Inflammatory macrophage treated with lipopolysaccharide for 1 hour (primary cell): ENCODE measurements around the gene SLC6A4.
"Not testable (repeated sequence)": the region's sequence is repeated elsewhere in the genome, so short reads cannot be mapped to it uniquely, and the experiment has no call there.

Source experiments
- DNase-seq, 2 donors: peaks; one replicate each; pipeline ENCODE4 v3.0.0-alpha.2; 2020 to 2022

The SLC6A4 gene

GRCh38 chr17:30219315-30219714, 16.2 kb downstream of the SLC6A4 start:
- no peak for DNase-seq

DNA sequence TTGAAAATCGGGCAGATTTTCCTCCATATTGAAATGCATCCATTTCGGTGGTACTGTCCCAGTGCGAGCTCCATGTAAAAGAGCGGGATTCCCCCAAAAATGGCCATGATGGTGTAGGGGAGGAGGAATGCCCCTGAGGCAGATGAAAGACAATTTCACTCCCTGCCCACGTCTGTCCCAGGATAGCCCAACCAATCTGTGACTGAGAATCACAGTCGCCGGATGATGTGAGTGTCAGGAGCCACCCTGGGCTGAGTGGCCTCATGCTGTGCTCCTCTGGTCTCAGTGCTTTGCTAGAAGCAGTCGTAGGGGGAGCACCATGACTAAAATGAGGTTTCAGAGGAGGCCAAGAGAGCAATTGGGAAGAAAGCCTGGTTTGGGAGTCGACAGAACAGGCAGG, 16.7 kb downstream of the SLC6A4 start:
- peak in 1 of 2 donors; percentile 39 for DNase-seq

DNA sequence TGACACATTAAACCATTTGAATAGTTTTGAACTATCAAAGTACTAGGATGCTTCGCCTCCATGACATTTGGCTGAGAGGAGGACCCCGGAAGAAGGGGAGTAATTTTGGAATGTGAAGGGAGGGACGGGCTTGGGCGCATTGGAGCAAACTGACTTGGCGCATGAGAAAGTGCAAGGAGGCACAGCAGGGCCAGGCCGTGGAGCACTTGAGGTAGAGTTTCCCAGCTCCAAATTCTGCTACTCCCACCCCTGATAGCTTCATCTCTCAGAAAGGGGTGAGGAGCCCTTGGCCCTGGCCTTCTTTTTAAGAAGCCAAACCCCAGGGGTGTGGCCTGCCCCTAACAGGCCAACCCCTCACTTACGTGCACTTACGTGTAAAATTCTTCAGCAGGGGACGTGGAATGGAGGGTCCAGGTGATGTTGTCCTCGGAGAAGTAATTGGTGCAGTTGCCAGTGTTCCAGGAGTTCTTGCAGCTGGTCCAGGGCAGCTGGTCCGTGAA, 17.7 kb downstream of the SLC6A4 start:
- no peak for DNase-seq

DNA sequence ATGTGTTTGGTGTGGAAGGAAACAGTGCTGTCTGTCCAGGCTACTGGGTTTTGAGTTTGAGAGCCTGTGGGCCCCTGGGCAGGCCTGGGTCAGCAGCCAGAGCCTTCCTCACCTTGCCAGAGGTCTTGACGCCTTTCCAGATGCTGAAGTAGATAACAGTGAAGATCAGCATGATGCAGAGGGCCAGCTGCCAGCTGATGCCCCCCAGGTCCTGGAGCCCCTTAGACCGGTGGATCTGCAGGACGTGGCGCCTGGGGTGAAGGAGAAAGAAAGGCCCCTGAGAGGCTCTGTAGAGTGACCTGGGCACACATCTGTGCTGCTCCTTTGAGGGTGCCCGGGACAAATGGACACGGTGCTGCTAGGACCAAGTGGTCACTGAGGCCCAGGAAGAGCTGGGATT, 18.4 kb downstream of the SLC6A4 start:
- DNase-seq: no peak

DNA sequence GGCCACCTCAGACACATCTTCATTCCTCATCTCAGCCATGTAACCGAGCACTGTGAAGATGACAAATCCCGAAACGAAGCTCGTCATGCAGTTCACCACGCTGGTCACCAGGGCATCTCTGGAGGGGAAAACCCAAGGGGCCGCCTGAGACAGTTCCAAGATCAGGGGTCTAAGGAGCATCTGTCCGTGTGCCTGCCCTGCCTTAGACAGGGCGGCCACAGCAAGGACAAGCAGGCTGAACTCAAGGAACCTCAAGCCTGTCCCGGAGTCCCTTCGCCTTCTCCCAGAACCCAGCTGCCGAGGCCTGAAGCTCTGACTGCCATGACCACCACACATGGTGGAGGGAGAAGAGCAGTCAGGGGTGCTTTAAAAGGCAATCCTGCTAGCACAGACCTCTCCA, 22.7 kb downstream of the SLC6A4 start:
- no peak for DNase-seq

DNA sequence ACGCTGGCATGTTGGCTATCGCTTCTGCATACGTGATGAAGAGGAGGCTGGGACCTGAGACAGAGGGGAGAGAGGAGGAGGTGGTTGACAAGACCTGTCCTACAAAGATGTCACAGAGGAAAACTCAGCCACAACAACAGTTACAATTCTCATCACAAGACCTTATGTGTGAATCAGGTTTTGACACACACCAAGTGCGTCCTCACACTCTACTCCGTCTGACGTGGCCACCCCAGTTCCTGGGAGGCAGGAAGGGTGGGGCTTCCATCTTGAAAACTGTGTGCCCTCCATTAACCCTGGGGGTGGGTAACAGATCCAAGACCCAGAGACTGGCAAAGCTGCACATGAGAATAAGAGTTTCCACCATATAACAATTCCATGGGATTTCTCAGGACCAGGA, 24.1 kb downstream of the SLC6A4 start:
- DNase-seq: no peak

- no peak for DNase-seq
Observed at GRCh38 chr17:30210901-30211300, 24.6 kb downstream of the SLC6A4 start.

DNA sequence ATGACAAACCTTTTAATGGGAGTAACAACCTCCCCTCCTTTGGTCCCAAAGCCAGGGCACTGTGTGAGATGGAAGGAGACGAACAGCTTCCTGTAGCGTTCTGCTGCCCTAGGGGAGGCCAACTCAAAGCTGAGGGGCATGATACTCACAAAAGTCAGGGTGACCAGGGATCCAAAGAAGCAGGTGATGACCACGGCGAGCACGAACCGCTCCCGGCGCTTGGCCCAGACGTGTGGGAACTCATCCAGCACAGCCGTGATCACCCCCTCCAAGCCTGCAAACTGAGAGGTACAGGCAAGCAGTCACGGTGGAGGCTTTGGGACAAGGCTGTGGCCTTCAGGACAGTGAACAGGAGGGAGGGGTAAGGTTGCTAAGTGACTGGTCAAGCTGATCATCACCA, 25.1 kb downstream of the SLC6A4 start:
- no peak for DNase-seq

GRCh38 chr17:30209930-30210329, 25.6 kb downstream of the SLC6A4 start:
- no peak for DNase-seq

DNA sequence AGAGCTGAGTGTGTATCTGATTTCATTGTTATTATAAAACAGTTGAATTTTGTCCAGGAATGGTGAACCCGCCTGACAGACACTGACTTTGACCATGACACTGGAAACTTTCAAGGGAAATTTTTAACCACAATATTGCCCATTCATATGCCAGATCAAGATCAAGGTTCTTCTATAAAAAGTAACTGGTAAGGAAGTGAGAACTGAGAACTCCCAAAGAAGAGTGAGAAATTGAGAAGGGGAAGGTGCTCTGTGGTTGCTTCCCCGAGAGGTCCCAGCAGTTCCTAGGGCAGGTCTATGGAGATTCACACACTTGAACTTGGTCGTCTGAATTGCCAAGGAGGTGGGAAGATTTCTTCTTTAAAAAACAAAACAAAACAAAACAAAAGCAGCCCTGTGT, 27.3 kb downstream of the SLC6A4 start:
- peak; percentile 18 for DNase-seq

GRCh38 chr17:30207655-30208054, 27.8 kb downstream of the SLC6A4 start:
- no peak for DNase-seq

- DNase-seq: no peak
Observed at GRCh38 chr17:30203471-30203981, 32.0 kb downstream of the SLC6A4 start.

GRCh38 chr17:30200656-30201055, 34.8 kb downstream of the SLC6A4 start:
- not testable (repeated sequence) for DNase-seq

DNA sequence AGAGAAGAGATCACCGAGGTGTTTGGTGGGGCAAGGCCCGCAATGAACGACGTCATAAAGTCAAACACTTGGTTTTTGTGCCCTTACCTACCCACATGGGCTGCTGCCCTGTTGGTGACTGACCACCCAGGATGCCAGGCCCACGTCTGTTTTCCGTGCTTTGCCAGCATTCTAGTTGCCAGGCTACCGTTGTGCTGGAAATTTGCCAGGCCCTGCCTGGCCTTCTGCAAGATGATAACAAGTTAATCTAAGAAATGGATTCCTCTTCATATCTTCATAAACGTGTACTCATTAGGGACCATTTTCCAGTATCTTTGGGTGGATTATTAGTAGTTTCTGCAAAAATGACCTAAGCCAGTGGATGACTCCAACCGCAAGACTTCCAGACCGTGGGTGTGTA, 35.4 kb downstream of the SLC6A4 start:
- DNase-seq: no peak

- DNase-seq: no peak
Observed at GRCh38 chr17:30199600-30199999, 35.9 kb downstream of the SLC6A4 start.

- no peak for DNase-seq
Observed at GRCh38 chr17:30197416-30197815, 38.1 kb downstream of the SLC6A4 start.

DNA sequence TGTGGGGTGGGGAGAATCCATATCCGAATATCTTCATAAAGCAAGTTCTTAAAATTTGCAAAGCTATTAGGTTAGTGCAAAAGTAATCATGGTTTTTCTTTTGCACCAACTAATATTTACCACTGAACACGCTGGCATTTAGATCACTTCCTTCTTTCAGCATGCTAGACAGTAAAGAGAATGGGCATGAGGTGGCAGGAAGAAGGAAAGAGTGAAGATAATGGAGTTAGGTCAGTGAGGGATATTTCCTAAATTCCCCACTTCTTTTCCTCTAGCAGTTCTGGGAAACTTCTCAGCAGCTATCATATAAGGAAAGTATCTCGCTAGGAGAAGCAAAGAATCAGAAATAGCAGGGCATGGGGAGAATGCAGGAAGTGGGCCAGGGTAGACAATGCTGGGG, 39.0 kb downstream of the SLC6A4 start:
- no peak for DNase-seq

- DNase-seq: no peak
Observed at GRCh38 chr17:30191072-30191471, 44.4 kb downstream of the SLC6A4 start.

DNA sequence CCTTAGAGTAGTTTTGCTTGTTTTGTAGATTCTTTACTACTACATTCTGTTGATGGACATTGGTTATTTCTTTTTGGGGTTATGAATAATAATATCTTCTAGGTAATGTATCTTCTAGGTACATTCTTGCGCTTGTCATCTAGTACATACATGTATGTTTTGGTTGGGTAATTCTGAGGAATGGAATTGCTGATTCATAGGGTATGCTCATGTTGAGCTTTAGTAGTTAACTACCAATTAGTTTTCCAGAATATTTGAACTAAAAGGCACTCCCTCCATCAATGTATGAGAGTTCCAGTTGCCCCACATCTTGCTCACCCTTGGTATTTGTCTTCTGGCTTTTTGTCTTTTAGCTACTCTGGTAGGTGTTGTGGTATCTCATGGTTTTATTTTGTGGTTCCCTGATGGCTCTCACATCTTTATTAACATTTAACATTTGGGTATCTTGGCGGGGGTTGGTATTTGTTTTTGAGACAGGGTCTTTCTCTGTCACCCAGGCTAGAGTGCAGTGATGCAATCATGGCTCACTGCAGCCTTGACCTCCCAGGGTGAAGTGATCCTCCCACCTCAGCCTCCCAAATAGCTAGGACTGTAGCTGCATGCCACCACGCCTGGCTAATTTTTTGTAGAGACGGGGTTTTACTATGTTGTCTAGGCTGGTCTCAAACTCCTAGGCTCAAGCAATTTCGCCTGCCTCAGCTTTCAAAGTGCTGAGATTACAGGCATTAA, 47.1 kb downstream of the SLC6A4 start:
- DNase-seq: no peak

DNA sequence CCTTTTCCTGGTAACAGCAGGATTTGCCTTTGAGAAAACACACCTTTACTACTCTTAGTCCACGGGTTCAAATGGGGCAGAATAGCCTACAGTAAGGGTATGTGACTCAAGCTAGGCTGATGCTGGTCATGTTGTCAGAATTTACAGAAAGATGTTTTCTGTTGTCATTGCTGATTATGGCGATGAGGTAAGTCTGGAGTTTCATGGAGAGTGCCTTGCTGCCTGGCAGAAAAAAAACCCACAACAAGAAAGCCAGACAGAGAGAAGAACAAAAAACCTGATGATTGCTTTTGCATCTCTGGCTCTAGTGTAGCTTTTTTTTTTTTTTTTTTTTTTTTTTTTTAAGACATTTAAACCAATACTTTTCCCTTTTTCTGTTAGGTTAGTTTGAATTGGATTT, 47.9 kb downstream of the SLC6A4 start:
- DNase-seq: peak; percentile 56 to 64

- no peak for DNase-seq
Observed at GRCh38 chr17:30186761-30187160, 48.7 kb downstream of the SLC6A4 start.

DNA sequence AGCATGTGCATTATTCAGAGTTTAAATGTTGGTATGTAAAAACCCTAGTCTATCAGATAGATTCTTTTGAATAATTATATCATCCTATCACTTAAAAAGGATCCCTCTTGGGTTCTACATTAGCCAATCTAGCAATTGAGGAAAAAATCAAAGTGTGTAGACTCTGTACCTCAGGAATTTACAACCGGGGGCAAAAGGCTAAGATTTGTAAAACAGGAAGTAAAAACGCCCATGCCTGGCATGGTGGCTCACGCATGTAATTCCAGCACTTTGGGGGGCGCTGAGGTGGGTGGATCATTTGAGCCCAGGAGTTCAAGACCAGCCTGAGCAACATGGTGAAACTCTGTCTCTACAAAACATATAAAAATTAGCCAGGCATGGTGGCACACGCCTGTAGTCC, 58.6 kb downstream of the SLC6A4 start:
- no peak for DNase-seq

DNA sequence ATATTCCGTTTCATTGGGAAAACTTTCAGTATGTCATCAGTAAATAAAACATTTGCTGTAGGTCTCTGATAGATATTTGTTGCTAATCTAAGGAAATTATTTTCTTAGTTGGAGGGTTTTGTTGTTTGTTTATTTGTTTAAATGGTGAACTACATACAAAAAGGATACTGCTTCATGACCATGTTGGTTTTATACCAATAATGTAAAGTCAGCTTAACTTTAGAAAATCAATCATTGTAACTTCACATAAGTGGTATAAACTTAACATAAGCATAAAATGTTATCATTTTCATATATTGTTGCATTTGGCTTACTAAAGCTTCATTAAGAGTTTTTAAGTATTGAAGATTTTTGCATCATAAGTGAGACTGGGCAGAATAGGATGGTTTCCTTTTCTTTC, 60.9 kb downstream of the SLC6A4 start:
- no peak for DNase-seq

DNA sequence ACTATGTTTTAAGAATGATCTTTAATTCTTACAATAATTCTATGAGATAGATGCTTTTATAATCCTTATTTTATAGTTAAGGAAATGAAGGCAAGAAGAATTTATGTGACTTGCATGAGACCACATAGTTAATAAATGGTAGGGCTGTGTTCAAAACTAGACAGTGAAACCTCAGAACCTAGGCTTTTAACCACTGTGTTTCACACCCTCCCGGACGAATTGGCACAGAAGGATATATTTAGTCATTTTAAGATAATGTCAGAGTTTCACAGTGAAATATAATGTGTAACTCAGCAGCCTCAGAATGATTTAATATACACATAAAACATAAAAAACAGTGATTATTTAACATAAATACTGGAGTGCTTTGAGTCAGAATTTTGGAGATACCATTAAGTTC, 61.8 kb downstream of the SLC6A4 start:
- no peak for DNase-seq

DNA sequence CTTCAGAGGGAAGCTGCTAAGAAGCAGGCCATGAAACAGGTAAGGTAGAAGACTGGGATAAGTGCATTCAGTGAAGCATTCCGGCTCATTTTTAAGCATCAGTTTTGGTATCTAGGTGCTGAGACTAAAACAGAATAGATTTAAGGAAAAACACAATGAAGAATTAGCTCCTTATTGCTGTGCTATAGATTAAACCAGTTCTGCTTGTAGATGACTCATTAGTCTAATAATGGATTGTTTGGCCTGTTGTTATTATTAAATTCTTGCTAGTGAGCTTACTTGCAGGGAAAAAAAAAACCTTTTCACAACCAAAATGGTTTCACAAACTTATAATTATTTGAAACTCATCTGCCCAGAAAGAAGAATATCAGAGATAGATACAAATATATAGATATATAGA, 62.9 kb downstream of the SLC6A4 start:
- DNase-seq: no peak
